ENCODE measurements around the gene USB1. TPM values are rescaled to one million over a fixed set of nuclear protein-coding genes. Genes with fewer than 3 reads are reported as not detected.

USB1 gene
- total RNA-seq, 1 donor from 2014 or later: 43.0 TPM

DNA sequence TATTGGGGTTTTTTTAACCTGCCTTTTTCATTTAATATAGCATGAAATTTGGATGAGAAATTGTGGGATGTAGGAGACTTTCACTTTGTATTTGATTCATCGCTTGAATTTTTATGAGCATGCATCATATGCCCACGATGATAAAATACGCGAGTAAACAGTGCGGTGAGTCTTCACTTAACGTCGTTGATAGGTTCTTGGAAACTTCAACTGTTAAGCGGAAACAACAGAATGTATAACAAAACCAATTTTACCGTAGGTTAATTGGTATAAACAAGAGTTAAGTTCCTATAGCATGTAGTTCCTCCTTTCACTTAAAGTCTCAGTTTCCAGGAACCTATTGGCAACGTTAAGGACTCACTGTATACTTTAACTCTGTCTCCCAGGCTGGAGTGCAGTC is 53.1 kb downstream of the USB1 start:
- no peaks in the 10 kb centered on the region for H3K27me3 Mint-ChIP-seq
- no peak overlapping the region for H3K27ac Mint-ChIP-seq
- TF ChIP-seq, protein P1, sequence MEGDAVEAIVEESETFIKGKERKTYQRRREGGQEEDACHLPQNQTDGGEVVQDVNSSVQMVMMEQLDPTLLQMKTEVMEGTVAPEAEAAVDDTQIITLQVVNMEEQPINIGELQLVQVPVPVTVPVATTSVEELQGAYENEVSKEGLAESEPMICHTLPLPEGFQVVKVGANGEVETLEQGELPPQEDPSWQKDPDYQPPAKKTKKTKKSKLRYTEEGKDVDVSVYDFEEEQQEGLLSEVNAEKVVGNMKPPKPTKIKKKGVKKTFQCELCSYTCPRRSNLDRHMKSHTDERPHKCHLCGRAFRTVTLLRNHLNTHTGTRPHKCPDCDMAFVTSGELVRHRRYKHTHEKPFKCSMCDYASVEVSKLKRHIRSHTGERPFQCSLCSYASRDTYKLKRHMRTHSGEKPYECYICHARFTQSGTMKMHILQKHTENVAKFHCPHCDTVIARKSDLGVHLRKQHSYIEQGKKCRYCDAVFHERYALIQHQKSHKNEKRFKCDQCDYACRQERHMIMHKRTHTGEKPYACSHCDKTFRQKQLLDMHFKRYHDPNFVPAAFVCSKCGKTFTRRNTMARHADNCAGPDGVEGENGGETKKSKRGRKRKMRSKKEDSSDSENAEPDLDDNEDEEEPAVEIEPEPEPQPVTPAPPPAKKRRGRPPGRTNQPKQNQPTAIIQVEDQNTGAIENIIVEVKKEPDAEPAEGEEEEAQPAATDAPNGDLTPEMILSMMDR (IDR thresholded peaks at IDR 0.05; ENCODE audit: unreplicated experiment): no peak
- no peaks in the 10 kb centered on the region for H3K9me3 Mint-ChIP-seq (ENCODE audit: low read depth)
- no peak overlapping the region for H3K4me3 Mint-ChIP-seq (ENCODE audit: low read depth)
- no peaks in the 10 kb centered on the region for H3K36me3 Mint-ChIP-seq (ENCODE audit: insufficient read depth)
- H3K4me1 Mint-ChIP-seq (ENCODE audit: low read depth): peaks cover 4% of the 10 kb centered on the region
- DNase-seq (ENCODE audit: low spot score, unreplicated experiment): no peak

DNA sequence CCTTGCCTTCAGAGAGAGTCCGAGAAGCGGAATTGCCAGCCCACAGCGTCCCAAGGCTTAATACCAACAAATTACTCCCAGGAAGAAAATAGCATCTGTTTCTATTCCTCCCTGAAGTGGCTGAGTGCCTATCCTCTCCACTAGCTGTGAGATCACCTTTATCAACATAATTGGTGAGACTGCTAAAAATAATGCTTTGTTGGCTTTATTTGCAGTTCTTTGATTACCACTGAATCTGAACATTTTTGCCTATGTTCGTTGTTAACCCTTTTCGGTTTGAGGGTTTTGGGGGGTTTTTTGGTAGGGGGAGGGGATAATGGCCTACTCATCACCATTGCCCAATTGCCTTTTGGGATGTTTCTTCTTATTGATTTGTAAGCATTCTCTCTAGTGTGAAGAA is 55.4 kb downstream of the USB1 start:
- Mint-ChIP-seq H3K9me3 (ENCODE audit: low read depth) (no peaks in the 10 kb centered on the region), H3K4me1 (ENCODE audit: low read depth) (no peaks in the 10 kb centered on the region), H3K27ac (no peak overlapping the region), H3K4me3 (ENCODE audit: low read depth) (no peak overlapping the region), H3K36me3 (ENCODE audit: insufficient read depth) (no peaks in the 10 kb centered on the region), H3K27me3 (no peaks in the 10 kb centered on the region)
- no peak for DNase-seq (ENCODE audit: low spot score, unreplicated experiment)
- TF ChIP-seq, protein P1 (IDR thresholded peaks at IDR 0.05; ENCODE audit: unreplicated experiment): no peak

DNA sequence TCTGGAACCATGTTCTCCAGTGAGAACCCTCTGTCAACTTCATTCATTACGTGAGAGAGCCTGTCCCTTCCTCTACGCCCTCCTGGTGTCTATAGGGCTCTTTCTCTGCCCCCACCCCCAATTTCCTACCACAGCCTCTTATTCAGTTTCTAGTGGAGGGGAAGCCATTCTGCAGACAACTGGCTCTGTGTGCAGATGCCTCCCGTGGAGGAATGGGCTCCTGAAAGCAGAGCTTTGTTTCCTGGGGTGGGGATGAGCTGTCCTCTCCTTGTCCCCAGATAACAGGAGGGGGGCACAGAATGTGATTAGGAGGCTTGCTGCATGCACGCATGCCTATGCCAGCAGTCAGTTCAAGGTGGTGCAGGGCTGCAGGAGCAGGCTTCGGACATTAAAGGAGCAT is 55.9 kb downstream of the USB1 start:
- Mint-ChIP-seq H3K4me1 (ENCODE audit: low read depth) (no peaks in the 10 kb centered on the region), H3K36me3 (ENCODE audit: insufficient read depth) (no peaks in the 10 kb centered on the region), H3K27ac (no peak overlapping the region), H3K9me3 (ENCODE audit: low read depth) (no peaks in the 10 kb centered on the region), H3K27me3 (no peaks in the 10 kb centered on the region), H3K4me3 (ENCODE audit: low read depth) (no peak overlapping the region)
- TF ChIP-seq, protein P1 (IDR thresholded peaks at IDR 0.05; ENCODE audit: unreplicated experiment): no peak
- DNase-seq (ENCODE audit: low spot score, unreplicated experiment): no peak

DNA sequence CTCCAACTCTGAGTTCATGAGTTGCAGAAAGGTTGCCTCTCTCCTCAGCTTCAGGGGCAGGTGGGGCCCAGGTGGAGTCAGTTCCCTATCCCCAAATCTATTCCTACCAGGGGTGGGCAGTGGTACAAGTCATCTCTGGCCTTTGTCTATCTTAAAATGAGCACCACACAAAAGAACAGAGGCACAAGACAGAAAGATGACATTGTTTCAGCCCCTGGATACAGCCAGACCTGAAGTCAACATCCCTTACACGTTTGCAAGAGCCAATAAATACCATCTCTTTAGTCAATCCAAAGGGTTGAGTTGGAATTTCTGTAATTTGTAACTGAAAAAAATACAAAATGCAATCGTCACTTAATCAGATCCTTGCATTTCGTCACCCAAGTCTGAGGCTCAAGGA is 56.6 kb downstream of the USB1 start:
- Mint-ChIP-seq H3K36me3 (ENCODE audit: insufficient read depth) (no peaks in the 10 kb centered on the region), H3K27ac (no peak overlapping the region), H3K9me3 (ENCODE audit: low read depth) (no peaks in the 10 kb centered on the region), H3K27me3 (no peaks in the 10 kb centered on the region), H3K4me1 (ENCODE audit: low read depth) (peaks cover 2% of the 10 kb centered on the region), H3K4me3 (ENCODE audit: low read depth) (no peak overlapping the region)
- TF ChIP-seq, protein P1 (IDR thresholded peaks at IDR 0.05; ENCODE audit: unreplicated experiment): no peak
- DNase-seq (ENCODE audit: low spot score, unreplicated experiment): no peak

DNA sequence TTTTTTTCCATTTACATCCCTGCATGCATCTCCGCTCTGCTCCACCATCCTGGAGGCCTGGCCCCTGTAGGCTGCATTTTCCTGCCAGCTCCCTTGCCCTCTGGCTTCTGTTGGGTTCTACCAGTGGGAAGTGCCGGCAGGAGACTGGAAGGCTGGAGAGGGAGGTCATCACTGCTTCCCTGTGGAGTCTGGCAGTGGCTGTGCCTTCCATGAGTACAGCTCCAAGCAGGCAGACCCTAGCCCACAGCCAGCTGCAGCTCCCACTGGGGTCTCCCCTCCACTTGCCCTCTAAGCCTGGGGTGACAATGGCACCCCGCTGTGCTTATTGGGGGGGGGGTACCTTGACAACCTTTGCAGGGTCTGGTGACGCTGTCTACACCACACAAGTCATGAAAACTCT is 61.6 kb downstream of the USB1 start:
- TF ChIP-seq, protein P1 (IDR thresholded peaks at IDR 0.05; ENCODE audit: unreplicated experiment): no peak
- Mint-ChIP-seq H3K4me3 (ENCODE audit: low read depth) (no peak overlapping the region), H3K36me3 (ENCODE audit: insufficient read depth) (no peaks in the 10 kb centered on the region), H3K27ac (peak overlapping the region; percentile 62), H3K27me3 (no peaks in the 10 kb centered on the region), H3K4me1 (ENCODE audit: low read depth) (peaks cover 11% of the 10 kb centered on the region), H3K9me3 (ENCODE audit: low read depth) (no peaks in the 10 kb centered on the region)
- no peak for DNase-seq (ENCODE audit: low spot score, unreplicated experiment)

Data from progenitor cell of endocrine pancreas (in vitro differentiated cells).